LNCaP clone FGC (cell line): Measurements from ENCODE around the gene SVIL.
"Not testable (repeated sequence)": the region's sequence is repeated elsewhere in the genome, so short reads cannot be mapped to it uniquely, and the experiment has no call there.

Source experiments
- DNase-seq: peaks from one replicate; pipeline ENCODE4 v3.0.0-alpha.2; 2011; ENCODE audit warnings: low read depth
- H3K4me3 ChIP-seq: 2 replicates; pipeline ENCODE4 v1.5.1; 2011; ENCODE audit warnings: mild to moderate bottlenecking, low read depth, low read length, control low read depth
- CTCF ChIP-seq: IDR thresholded peaks from 2 replicates; pipeline ENCODE4 v1.5.1; 2012; ENCODE audit warnings: mild to moderate bottlenecking; ENCODE audit not compliant: control insufficient read depth, insufficient read depth; ENCODE audit errors: extremely low read depth

SVIL gene

DNA sequence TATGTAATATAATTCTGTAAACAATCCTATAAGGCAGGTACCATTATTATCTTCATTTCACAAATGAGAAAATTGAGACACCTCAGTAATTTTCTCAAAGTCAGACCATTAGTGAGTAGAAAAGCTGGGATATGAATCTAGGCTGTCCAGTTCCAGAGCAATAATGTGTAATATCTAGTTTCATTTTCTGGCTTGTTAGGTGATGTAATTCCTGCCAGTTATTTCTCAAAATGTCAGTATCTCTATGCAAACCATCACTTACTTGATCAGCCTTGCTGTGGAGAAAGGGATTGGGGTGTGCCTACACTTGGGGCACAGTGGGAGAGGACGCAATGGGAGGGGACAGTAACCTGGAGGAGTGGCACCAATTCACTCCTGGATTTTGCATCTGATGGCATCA lies 188.4 kb downstream of the SVIL start:
- TF ChIP-seq CTCF, result no peak
- DNase-seq, result no peak
- H3K4me3 ChIP-seq, result no peak overlapping the region

- no peak for DNase-seq
- no peak for TF ChIP-seq CTCF
- H3K4me3 ChIP-seq, result no peak overlapping the region
Measured at GRCh38 chr10:29443745-29444523, 190.8 kb downstream of the SVIL start.

- no peak overlapping the region for H3K4me3 ChIP-seq
- DNase-seq, result no peak
- no peak for TF ChIP-seq CTCF
Measured at GRCh38 chr10:29440981-29441380, 193.8 kb downstream of the SVIL start.

GRCh38 chr10:29439005-29439404 lies 195.8 kb downstream of the SVIL start:
- not testable (repeated sequence) for H3K4me3 ChIP-seq, DNase-seq

- no peak overlapping the region for H3K4me3 ChIP-seq
- DNase-seq, result no peak
- TF ChIP-seq CTCF, result no peak
Measured at GRCh38 chr10:29438271-29438670, 196.5 kb downstream of the SVIL start.

DNA sequence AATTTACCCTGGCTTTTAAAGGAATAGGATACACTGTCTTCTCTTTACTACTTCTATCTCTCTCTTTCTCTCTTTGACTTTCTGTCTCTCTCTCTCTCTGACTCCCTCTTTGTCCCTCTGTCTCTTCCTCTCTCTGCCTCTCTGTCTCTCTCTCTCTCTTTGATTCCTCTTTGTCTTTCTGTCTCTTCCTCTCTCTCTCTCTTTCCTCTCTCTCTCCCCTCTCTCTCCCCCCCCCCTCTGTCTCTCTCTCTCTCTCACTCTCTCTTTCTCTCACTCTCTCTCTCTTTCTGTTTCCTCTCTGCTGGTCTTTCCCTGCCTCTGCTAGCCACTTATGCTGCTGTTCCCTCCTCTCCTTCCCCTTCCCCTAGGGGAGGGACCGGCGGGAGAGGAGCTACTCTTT lies 196.9 kb downstream of the SVIL start:
- TF ChIP-seq CTCF, result no peak
- DNase-seq, result no peak
- no peak overlapping the region for H3K4me3 ChIP-seq

- no peak overlapping the region for H3K4me3 ChIP-seq
- no peak for DNase-seq
- TF ChIP-seq CTCF, result no peak
Measured at GRCh38 chr10:29435809-29436501, 198.8 kb downstream of the SVIL start.
